Jurkat, Clone E6-1 (cell line): ENCODE data around the gene PLD6.
"Not testable (repeated sequence)": the region's sequence is repeated elsewhere in the genome, so short reads cannot be mapped to it uniquely, and the experiment has no call there.

Source experiments
- DNase-seq: peaks from one replicate; pipeline ENCODE4 v3.0.0-alpha.2; 2011; ENCODE audit warnings: low read depth, low spot score
- H3K4me3 ChIP-seq: 2 replicates; pipeline ENCODE4 v1.5.1; 2011; ENCODE audit warnings: mild to moderate bottlenecking, low read length, control low read depth, moderate library complexity

The PLD6 gene

DNA sequence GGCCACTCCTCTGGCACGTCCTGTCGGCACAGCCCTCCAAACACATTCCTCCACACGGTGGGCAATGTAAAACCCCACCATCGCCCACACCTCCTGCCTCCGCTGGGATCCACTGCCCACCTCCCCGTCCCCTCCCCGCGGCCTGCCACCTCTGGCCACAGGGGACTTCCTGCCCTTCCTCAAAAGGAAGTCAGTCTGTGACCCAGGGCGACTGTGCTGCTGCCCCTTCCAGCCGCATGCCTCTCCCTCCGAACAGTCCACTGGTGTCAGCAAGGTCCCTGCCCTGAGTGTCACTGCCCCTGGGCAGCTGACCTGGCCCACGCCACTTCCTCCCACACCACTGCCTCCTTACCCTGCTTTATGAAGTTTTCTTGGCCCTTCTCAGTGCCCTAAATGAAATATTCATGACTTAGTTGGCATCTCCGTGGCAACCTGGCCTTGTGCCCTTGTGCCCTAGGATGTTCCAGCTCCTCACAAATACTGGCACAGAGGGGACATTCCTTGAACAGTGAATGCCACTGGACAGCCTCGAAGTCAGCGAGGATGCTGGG is 2.0 kb downstream of the PLD6 start:
- no peak for DNase-seq
- no peak overlapping the region for H3K4me3 ChIP-seq

GRCh38 chr17:17203173-17203730 is 2.9 kb downstream of the PLD6 start:
- no peak overlapping the region for H3K4me3 ChIP-seq
- DNase-seq: no peak

DNA sequence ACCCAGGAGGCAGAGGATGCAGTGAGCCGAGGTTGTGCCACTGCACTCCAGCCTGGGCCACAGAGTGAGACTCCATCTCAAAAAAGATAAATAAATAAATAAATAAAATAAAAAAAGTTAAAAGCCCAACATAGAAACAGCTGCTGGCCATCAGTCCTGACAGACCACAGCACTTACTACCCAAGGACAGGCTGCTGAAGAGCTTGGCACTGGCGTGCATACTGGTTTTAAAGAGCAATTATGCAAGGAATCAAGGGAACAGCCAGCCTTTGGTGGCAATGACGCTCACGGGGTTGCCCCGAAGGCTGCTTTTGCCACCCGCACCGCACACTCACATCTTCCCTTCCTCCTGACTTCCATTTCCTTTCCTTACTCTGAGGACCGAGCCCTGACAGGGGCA is 4.2 kb downstream of the PLD6 start:
- DNase-seq: no peak

GRCh38 chr17:17201271-17201670 is 4.9 kb downstream of the PLD6 start:
- no peak overlapping the region for H3K4me3 ChIP-seq
- no peak for DNase-seq

More for the DNA sequence above, 4.2 kb downstream of the PLD6 start:
- H3K4me3 ChIP-seq: no peak overlapping the region

DNA sequence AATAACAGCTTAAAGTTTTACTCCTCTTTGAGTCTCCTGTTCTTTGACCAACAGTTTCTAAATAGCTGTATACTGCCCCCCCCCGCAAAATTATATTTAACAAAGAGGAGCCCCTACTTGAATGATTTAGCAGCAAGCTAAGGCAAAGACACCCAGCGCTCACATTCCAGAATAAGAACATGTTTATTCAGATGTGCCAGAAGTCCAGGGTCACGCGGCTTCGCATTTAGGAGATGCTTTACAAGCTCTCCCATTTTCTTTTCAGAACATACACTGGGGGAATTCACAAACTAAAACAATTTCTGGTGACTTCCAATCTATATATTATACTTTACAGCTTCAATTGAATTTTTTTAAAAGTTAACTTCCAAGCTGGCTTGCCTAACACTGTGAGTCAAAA is 5.3 kb downstream of the PLD6 start:
- no peak for DNase-seq
- no peak overlapping the region for H3K4me3 ChIP-seq

DNA sequence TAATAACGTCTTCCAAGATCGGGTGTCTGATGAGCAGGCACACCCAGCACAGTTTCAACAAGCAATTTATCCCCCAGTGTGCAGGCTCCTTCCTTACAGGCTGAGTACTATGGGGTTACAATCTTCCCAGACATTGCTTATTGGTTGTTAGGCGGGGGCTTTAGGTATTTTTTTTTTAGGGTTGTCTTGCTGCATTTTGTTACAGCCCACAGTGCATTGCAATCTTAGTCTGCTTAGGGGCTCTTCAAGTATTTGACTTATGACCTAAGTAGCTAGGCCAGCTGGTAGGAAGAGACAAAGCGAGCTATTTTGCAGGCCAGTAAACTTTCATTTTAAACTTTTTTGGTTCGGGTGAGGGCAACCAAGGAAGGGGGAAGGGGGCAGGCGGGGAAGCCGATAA is 5.8 kb downstream of the PLD6 start:
- DNase-seq: no peak

DNA sequence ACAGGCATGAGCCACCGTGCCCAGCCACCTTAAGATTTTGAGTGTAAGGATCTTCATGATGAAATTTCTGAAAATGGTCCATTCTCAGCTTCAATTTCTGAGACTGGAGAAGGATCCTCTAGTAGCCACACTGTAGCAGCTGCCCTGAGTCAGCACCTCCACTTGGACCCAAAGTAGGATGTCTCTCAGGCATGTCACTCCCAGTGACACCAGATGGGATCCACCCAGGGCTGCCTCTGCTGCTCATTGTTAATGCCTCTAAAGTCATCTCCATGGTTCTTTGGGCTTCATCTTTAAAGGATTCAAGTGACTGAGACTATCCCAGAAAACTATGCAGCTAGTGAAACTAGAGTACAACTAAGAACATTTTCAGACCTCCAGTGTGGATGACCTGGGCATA is 7.9 kb downstream of the PLD6 start:
- no peak for DNase-seq
- no peak overlapping the region for H3K4me3 ChIP-seq

More for the DNA sequence above, 5.8 kb downstream of the PLD6 start:
- H3K4me3 ChIP-seq: no peak overlapping the region

- DNase-seq: no peak
- H3K4me3 ChIP-seq: no peak overlapping the region
These were observed 9.4 kb downstream of the PLD6 start for GRCh38 chr17:17196776-17197175.

DNA sequence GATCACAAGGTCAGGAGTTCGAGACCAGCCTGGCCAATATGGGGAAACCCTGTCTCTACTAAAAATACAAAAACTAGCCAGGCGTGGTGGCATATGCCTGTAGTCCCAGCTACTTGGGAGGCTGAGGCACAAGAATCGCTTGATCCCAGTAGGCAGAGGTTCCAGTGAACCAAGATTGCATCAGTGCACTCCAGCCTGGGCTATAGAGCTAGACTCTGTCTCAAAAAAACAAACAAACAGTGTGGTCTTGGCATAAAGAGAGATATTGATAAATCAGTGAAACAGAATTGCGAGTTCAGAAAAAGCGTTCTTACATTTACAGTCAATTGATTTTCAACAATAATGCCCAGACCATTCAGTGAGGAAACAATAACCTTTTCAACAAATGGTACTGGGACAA is 10.7 kb downstream of the PLD6 start:
- DNase-seq, H3K4me3 ChIP-seq: not testable (repeated sequence)

DNA sequence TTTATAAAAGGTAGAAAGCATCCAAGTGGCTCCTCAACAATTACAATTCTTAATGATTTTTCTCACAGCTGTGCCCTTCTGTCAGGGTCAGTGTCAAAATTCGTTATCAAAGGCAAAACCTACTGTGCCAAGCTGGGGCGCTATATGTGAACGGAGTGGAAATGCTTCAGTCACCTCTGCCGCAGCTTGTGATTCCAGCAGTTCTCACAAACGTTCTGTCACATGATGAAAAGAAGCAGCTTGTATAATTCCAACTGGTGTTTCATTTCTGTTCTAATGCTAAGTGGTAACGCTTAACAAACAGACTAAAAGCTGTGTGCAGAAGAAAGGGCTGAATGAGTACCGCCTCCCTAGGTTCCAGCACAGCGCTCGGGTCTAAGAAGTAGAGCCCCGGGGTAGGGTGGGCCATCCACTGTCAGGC is 14.2 kb downstream of the PLD6 start:
- no peak for DNase-seq
- no peak overlapping the region for H3K4me3 ChIP-seq

DNA sequence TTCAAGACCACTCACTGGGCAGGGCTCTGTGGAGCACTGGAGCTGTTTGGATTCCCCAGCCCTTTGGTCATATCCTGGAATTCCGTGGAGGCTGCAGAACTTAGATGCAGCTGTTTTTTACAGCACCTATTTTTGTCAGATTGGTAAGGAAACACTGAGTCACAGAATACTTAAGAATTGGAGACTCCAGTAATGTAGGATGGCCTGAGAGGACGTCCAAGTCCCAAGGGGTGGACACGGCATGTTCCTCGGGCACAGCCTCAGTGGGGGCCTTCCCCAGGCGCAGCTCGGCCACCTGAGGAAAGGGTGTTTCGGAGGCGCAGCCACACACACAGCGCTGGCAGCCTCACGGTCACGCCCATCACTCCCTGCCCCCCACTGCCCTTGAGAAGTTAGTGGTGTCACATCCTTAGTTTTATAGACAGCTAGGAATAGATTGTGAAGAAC is 14.8 kb downstream of the PLD6 start:
- no peak overlapping the region for H3K4me3 ChIP-seq
- no peak for DNase-seq

DNA sequence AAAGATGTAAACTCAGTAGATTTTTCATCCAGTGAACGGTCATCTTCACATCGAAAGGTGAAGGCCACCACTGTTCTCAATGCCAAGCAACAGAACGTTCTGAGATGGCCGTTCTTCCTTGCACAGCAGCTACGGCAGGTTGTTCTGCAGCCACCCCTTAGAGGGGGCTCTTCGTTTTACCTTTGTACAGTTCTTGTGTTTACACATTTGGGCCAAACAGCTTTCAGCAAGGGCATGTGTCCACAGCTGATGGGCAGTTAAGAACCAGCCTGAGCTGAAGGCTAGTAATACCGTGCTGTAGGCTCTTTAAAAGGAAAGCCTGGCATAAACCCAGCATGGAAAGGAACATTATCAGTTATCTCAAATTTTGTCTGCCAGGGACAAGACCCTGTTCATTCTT is 15.9 kb downstream of the PLD6 start:
- no peak for DNase-seq
- no peak overlapping the region for H3K4me3 ChIP-seq

GRCh38 chr17:17189559-17189958 is 16.6 kb downstream of the PLD6 start:
- DNase-seq: no peak
- no peak overlapping the region for H3K4me3 ChIP-seq

GRCh38 chr17:17188586-17188985 is 17.5 kb downstream of the PLD6 start:
- no peak overlapping the region for H3K4me3 ChIP-seq
- no peak for DNase-seq

DNA sequence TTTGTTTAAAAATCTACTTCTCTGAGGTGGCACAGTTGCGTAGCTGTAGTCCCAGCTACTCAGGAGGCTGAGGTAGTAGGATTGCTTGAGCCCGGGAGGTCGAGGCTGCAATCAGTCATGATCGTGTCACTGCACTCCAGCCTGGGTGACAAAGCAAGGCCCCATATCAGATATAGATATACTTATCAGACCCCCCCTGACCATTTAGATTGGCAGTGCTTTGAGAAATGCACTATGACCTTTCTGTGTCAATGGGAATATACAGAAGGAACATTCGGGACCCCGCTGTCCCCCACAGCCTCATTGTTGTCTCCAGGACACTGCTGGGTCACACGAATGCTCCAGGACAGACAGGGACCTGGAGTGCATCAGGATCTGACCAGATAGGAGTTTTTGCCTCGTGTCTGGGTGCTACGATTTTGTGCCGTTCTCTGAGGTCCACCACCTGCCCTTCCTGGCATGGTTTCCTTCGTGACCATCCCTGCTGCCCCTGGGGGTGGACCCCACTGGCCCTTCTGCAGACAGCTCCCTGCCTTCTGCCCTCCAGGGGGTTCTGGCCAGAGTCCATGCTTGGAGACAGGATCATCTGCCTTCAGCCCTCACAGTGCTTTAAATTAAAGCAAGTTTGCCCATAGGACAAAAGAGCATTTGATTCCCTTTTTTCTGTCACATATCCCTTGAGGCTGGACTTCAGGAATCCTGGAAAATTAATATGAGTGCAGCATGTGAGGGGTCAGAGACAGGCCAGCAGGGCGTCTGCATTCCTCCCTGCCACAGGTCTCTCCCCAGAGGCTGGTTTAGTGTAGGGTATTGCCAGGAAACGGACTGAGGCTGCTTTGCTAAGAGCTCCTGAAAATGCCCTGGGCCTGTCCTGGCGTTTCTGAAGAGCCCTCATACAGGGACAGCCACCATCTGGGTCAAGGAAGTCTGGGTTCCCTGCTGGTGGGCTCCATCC is 19.3 kb downstream of the PLD6 start:
- H3K4me3 ChIP-seq: no peak overlapping the region
- no peak for DNase-seq

DNA sequence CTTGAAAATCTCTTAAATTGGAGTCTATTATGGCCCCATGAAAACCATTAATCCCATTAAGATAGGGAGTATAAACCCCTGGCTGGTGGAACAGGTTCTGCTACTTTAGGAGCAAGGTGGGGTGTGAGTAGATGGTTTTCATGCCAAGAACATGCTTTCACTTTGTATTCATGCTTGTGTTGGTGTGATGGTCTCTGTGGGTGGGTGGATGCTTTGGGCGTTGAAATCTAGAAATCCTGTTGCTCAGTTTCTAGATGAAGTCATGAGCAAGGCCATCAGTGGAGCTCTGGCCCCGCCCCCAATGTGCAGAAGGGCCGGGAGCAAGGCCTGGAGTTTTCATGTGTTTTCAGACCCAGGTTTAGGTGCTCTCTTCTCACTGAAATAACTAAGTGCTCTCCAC is 20.1 kb downstream of the PLD6 start:
- H3K4me3 ChIP-seq: no peak overlapping the region
- no peak for DNase-seq

DNA sequence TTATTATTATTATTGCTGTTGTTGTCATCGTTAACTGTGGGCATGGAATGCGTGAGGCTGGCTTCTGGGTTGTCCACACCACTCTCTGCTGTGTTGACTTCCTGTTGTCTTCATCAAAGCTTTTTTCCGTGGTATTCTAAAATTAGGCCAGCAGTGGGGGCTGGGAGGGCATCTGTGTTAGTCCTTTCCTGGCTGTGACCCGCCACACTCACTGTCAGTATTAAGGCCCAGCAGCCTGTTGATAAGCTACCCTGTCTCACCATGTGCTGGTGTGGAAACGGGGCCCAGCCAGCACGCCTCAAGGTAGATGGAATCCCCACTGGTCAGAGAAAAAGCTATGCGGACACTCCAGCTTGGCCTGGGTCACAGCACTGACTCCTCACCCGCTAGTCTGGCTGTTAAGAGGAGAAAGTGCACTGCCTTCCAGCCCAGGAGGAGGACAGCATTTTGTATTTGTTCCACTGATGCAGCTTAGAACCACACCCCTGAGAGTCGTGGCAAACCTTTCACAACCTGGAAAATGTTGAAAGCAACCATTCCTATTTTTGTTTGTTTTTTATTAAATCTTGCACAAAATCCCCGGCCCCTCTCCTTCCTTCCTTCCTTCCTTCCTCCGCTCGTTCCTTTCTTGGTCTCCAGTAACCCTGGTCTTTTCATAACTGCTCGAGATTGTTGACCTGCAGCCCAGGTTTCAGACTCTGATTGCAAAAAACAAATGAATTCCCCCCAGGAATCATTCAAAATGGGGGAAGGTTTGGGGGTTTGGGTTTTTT is 21.0 kb downstream of the PLD6 start:
- H3K4me3 ChIP-seq, DNase-seq: not testable (repeated sequence)

- DNase-seq: no peak
- no peak overlapping the region for H3K4me3 ChIP-seq
These were observed 22.4 kb downstream of the PLD6 start for GRCh38 chr17:17183744-17184143.

DNA sequence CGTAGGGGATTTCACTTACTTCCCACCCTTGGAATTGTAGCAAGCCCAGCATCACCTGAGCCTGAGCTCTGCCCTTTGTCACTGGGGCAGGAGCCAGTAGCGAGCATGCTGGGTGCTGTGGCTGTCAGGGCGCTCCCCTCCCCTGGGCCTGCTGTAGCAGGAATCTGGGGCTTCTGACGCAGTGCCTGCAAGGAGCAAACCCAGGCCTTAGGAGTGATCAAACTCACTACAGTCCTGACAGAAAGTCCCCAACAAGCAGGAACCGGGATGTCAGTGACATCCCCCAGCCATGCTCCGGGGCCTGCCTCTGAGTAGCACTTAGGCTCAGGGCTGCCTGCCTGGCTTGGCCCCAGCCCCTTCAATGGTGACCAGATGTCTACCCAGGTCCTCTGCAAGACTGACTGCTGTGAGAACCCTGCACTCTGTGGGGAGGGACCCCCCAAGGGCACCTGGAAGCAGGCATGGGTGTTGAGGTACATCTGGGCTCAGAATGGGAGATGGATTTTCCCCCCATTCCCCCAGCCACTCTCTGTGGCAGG is 23.5 kb downstream of the PLD6 start:
- H3K4me3 ChIP-seq: no peak overlapping the region
- no peak for DNase-seq
